ENCODE data around the gene PCDHGC3.
"Not testable (repeated sequence)": the region's sequence is repeated elsewhere in the genome, so short reads cannot be mapped to it uniquely, and the experiment has no call there.

PCDHGC3 gene

GRCh38 chr5:141475625-141476131 lies at the start of gene PCDHGC3:
PCDHGC3 (plus strand) TSS chr5:141475966; CDS start chr5:141476117, 151 bp downstream.
- peak; percentile 97 for DNase-seq (ENCODE audit: low read depth)

- no peak for DNase-seq (ENCODE audit: low read depth)
Observed at GRCh38 chr5:141427783-141428426, 47.9 kb upstream of the PCDHGC3 start.

- DNase-seq (ENCODE audit: low read depth), result peak; percentile 86
Observed at GRCh38 chr5:141430332-141431113, 45.2 kb upstream of the PCDHGC3 start, which contains the start of gene PCDHGA12. PCDHGA12 (plus strand) TSS chr5:141430507; CDS start chr5:141430760, 253 bp downstream.

- peak; percentile 34 for DNase-seq (ENCODE audit: low read depth)
Observed at GRCh38 chr5:141431286-141431685, 44.5 kb upstream of the PCDHGC3 start.

GRCh38 chr5:141432308-141432707 lies 43.5 kb upstream of the PCDHGC3 start:
- DNase-seq (ENCODE audit: low read depth), result not testable (repeated sequence)

GRCh38 chr5:141432726-141433125 lies 43.0 kb upstream of the PCDHGC3 start:
- DNase-seq (ENCODE audit: low read depth), result not testable (repeated sequence)

GRCh38 chr5:141434006-141434405 lies 41.8 kb upstream of the PCDHGC3 start:
- DNase-seq (ENCODE audit: low read depth), result no peak

- no peak for DNase-seq (ENCODE audit: low read depth)
Observed at GRCh38 chr5:141437221-141437620, 38.5 kb upstream of the PCDHGC3 start.

GRCh38 chr5:141439411-141440141 lies 36.2 kb upstream of the PCDHGC3 start:
- no peak for DNase-seq (ENCODE audit: low read depth)

GRCh38 chr5:141440341-141440740 lies 35.4 kb upstream of the PCDHGC3 start:
- DNase-seq (ENCODE audit: low read depth), result no peak

GRCh38 chr5:141441571-141442170 lies 34.1 kb upstream of the PCDHGC3 start:
- no peak for DNase-seq (ENCODE audit: low read depth)

GRCh38 chr5:141465351-141465750 lies 10.4 kb upstream of the PCDHGC3 start:
- DNase-seq (ENCODE audit: low read depth), result no peak

GRCh38 chr5:141476132-141476911 lies 556 bp downstream of the PCDHGC3 start:
- peak; percentile 83 for DNase-seq (ENCODE audit: low read depth)

- no peak for DNase-seq (ENCODE audit: low read depth)
Observed at GRCh38 chr5:141477044-141477575, 1.3 kb downstream of the PCDHGC3 start.

GRCh38 chr5:141477815-141478214 lies 2.0 kb downstream of the PCDHGC3 start:
- DNase-seq (ENCODE audit: low read depth), result no peak

- DNase-seq (ENCODE audit: low read depth), result no peak
Observed at GRCh38 chr5:141478321-141478945, 2.7 kb downstream of the PCDHGC3 start.

GRCh38 chr5:141479776-141480175 lies 4.0 kb downstream of the PCDHGC3 start:
- no peak for DNase-seq (ENCODE audit: low read depth)

GRCh38 chr5:141483902-141484301 lies 8.1 kb downstream of the PCDHGC3 start:
- no peak for DNase-seq (ENCODE audit: low read depth)

GRCh38 chr5:141484310-141484640 lies 8.5 kb downstream of the PCDHGC3 start:
- no peak for DNase-seq (ENCODE audit: low read depth)

GRCh38 chr5:141484641-141485311 lies 9.0 kb downstream of the PCDHGC3 start, which contains the start of gene PCDHGC4:
PCDHGC4 (plus strand) TSS chr5:141485030; CDS start chr5:141485174, 144 bp downstream.
- peak; percentile 62 for DNase-seq (ENCODE audit: low read depth)

All from iris pigment epithelial cell (primary cell).